NCI-H1105 (cell line): ENCODE measurements around the gene EAPP.
"Not testable (repeated sequence)": the region's sequence is repeated elsewhere in the genome, so short reads cannot be mapped to it uniquely, and the experiment has no call there.

Source experiments
- DNase-seq: peaks from one replicate; lab custom pipeline; 2025; lab: John Stamatoyannopoulos, UW

EAPP gene, protein sequence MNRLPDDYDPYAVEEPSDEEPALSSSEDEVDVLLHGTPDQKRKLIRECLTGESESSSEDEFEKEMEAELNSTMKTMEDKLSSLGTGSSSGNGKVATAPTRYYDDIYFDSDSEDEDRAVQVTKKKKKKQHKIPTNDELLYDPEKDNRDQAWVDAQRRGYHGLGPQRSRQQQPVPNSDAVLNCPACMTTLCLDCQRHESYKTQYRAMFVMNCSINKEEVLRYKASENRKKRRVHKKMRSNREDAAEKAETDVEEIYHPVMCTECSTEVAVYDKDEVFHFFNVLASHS

DNA sequence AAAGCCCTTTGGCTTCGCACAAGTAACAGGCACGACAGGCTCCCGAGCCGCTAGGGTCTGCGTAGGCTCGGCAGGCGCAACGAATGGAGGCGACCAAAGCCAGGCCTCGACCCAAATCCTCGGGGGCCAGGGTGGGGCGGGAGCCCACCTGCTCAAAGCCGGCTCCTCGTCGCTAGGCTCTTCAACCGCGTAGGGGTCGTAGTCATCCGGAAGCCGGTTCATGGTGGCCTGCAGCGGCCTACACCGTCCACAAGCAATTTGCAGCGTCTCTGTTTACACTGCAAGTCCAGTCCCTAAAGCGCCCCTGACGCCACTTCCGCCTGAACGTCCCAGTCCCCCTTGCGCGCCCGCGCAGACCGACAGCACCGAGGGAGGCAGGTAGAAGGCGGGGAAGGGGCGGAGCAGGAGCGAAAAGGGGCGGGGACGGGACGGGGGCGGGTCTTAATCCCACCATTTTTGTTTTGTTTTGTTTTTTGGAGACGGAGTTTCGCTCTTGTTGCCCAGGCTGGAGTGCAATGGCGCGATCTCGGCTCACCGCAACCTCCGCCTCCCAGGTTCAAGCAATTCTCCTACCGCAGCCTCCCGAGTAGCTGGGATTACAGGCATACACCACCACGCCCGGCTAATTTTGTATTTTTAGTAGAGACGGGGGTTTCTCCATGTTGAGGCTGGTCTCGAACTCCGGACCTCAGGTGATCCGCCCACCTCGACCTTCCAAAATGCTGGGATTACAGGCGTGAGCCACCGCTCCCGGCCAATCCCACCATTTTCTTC is at the start of gene EAPP:
Gene EAPP, minus strand, starts transcription at position 295 of the 774 bp plus-strand sequence. Its CDS starts 73 bp downstream, at position 222.
- DNase-seq = no peak

DNA sequence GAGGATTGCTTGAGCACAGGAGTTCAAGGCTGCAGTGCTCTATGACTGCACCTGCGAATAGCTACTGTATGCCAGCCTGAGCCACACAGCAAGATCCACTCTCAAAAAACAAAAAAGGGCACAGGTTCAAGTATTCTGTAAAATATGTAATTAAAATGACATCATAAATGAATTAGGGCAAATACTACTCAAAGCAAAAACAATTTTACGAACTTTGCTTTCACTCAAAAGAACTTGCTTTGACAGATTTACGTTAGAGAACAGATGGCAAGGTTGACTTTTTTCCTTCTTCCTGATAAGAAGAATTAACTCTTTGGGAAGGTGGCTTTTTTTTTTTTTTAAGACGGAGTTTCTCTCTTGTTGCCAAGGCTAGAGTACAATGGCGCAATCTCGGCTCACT is 44.0 kb upstream of the EAPP start:
- no peak for DNase-seq

DNA sequence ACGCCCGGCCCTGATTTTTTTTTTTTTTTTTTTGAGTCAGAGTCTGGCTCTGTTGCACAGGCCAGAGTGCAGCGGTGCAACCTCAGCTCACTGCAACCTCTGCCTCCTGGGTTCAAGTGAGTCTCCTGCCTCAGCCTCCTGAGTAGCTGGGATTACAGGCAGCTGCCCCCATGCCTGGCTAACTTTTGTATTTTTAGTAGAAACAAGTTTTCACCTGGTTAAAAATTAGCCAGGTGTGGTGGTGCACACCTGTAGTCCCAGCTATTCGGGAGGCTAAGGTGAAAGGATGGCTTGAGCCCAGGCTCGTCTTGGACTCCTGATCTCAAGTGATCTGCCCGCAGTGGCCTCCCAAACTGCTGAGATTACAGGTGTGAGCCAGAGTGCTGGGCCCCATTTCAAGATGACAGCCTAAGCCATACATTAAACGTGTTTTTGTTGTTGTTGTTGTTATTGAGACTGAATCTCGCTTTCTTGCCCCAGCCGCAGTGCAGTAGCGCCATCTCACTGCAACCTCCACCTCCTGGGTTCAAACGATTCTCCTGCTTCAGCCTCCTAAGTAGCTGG is 42.7 kb upstream of the EAPP start:
- DNase-seq = no peak

DNA sequence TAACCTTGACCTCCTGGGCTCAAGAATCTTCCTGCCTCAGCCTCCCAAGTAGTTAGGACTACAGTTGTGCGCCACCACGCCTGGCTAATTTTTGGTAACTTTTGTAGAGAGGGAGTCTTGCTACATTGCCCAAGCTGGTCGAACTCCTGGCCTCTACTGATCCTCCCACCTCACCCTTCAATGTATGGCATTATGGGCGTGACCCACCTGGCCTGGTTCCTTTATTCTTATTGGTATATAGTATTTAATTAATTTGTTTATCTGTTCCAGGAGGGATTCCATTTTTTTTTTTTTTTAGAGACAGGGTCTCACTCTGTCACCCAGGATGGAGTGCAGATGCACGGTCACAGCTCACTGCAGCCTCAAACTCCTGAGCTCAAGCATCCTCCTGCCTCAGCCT is 40.9 kb upstream of the EAPP start:
- DNase-seq = no peak

DNA sequence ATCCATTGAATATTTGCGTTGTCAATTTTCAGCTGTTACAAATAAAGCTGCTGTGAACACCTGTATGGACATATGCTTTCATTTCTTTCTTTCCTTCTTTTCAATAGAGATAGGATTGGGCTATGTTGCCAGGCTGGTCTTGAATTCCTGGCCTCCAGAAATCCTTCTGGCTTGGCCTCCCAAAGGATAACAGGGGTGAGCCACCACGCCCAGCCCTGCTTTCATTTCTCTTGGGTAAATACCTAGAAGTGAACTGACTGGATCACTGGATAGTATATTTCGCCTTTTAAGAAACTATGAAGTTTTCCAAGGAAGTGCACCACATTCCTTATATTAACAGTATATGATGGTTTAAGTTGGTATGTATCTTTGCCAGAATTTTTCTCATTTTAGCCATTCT is 32.3 kb upstream of the EAPP start:
- DNase-seq = no peak

DNA sequence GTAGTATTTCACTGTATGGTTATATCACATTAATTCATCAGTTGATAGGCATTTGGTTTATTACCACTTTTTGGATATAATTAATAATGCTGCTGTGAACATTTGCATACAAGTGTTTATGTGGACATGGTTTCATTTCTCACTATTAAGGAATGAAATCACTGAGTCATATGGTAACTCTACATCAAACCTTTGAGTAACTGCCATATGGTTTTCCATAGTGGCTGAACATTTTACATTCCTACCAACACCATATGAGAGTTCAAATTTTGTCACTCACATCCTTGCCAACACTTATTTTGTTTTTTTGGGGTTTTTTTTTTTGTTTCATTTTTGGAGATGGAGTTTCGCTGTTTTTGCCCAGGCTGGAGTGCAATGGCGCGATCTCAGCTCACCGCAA is 30.2 kb upstream of the EAPP start:
- no peak for DNase-seq

DNA sequence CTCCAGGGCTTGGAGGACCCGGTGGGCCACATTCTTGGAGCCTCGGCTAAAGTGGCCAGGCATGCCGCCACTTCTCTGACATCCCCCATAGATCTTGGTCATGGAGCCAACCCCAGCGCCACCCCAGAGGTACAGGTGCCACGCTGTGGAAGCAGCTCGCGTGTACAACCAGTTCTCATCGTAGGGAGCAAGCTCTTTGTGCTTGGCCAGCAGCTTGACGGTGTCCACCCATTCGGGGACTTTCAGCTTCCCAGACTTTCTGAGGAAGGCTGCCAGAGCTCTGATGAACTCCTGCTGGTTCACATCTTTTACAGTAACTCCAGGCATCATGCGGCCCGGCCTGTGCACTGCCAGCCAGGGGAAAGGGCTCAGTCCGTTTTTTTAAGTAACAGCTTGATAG is 29.3 kb upstream of the EAPP start:
- no peak for DNase-seq

DNA sequence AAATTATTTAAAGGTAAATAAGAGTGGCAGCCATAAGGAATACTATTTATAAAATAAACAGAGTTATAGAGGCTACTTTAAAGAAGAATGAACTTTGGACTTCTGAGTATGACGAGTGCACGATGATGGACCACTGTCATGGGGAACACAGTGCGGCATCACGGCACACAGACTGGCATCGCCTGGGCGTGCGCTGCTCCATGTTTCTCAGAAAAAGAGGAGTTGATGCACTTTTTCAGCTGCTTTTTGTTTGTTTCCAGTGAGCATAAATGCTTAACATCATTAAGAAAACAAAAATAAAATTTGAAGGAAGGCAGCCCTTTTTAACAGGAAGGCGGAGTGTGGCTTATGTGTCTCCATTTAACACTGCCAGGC is 23.3 kb upstream of the EAPP start:
- DNase-seq = no peak

DNA sequence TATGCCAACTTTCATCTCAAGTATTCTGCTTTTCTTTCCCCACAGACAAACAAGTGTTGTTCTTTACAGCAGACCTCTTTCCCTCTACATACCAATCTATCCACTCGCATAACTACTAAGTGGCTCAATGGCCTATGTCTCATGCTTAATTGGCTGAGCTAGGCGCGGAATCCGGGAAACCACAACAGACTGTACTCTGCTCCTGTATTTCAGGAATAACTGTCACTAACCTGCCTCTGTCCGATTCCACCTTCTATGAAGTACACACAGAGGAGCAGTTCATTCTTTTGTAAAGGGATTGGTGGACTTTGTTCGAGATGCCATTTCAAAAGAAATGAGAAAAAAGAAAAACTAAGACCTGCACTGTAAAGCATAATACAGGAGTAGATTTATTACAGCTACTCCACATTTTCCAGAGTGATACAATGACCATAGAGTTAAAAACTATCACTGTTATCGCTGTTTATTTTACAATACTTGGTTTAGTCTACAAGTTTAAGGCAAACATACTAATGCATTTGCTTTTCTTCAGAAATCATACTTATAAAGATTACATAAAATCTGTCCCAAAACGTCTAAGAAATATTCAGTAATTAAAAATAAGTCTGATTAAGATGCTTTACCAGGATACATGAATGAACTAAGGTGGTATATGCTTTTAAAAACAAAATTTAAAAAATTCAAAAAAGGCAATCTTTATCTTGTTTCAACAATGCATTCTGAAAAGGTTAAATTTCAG is 22.7 kb upstream of the EAPP start:
- DNase-seq = not testable (repeated sequence)

DNA sequence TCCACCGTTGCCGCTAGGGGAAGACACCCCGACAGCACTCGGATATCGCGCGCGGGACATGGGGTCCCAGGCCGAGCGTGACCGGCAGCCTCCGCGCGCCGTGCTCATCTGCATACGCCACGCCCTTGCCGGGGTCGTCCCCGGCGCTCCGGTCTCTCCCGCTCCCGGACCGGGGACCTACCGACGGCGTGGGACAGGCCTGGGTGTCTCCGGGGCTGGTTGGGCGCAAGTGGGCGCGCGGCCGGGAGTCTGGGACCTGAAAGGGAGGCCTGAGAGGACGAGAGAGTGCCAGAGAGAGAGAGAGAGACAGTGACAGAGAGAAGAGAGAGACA is 17.0 kb upstream of the EAPP start:
- DNase-seq = not testable (repeated sequence)

DNA sequence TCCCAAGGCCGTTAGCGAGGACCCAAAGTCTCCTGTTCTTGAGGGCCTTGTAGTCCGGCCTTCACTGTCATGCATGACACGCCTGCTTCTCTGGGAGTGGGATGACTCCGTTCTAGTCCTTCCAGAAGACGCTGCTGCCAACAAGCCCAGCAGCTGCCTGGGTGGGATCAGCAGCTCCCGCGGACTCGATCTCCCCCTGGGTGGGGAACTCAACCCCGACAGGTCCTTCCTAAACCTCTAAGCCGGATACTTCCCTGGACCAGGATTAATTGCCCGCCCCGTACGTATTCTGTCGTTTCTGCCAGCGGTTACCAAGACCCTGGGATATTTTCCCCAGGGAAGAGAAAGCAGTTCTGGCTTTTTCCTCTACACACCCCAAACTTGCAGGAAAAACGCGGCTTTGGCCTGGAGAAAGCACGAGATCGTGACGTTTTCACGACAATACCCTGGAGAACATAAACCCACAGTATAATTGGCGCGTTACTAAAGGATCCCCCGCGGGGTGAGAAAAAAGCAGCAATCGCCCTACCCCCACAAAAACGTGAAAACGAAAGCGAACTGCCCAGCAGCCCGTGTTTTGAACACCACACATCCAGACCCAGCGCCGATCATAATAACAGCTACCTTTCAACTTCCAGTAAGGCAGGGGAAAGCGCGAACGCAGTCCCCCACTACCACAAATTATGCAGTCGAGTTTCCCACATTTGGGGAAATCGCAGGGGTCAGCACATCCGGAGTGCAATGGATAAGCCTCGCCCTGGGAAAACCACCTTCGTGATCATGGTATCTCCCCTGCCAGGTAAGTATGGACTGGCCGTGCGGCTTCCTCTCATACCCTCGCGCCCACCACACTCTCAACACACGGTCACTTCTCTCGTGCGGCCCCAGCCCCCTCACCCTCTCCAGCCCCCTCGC is 16.3 kb upstream of the EAPP start:
- not testable (repeated sequence) for DNase-seq

DNA sequence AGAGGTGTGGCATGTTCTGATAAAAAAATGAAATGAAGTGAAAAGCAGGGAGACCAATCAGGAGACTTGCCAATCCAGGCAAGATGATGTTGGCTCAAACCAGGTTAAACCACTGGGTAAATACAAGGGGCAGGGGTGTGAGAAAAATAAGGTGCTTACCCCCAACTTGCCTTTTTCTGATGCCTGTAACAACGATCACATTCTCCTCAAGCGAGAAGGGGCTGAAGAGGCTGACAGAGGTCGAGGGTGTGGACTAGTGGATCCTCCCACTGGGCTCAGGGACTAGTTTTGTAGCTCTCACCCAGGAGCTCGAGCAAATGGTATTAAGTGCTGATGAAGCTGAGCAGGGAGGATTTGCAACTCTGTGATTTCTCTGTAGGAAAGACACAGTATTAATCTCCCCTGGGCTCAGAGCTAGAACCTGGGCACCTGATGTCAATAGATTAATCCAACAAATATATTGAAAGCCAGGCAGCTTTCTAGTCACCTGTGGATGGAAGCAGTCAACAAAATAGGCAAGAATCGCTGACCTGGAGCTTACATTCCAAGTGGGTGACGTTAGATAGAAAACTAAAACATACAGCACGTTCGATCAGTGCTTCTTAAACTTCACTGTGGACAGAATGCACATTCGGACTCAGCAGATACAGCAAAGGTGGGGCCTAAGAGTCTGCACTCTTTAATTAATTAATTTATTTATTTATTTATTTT is 15.2 kb upstream of the EAPP start:
- DNase-seq = no peak

DNA sequence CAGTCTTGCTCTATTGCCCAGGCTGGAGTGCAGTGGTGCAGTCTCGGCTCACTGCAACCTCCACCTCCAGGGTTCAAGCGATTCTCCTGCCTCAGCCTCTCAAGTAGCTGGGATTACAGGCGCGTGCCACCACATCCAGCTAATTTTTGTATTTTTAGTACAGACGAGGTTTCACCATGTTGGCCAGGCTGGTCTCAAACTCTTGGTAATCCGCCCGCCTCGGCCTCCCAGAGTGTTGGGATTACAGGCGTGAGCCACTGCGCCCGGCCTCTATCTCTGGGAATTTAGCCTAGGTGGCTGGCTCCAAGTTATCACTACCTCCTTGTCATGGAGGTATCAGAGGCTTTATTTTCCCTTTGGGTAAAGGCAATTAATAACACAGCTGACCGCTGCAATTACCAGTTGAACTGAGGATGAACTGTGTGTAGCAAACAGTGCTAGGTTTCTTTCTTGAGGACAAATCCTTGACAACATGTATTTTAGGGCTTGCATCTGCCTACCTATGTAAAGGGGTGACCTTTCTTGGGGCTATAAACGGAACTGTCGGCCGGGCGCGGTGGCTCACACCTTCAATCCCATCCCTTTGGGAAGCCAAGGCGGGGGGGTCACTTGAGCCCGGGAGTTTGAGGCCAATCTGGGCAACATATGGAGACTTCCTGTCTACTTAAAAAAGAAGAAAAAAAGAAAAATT is 9.9 kb upstream of the EAPP start:
- not testable (repeated sequence) for DNase-seq

DNA sequence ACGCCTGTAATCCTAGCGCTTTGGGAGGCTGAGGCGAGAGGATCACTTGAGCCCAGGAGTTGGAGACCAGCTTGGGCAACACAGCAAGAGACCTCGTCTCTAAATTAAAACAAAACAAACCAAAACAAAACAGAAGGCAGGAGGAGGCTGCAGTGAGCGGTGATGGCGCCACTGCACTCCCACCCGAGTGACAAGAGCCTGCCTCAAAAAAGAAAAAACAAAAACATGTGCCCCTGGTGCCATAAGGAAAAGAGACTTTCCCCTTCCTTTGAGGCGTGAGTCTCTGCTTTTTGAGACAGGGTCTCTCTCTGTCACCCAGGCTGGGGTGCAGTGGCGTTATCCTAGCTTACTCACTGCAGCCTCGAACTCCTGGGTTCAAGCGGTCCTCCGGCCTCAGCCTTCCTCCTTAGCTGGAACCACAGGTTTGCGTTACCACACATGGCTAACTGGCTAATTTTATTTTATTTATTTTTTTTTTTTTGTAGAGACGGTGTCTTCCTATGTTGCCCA is 9.0 kb upstream of the EAPP start:
- no peak for DNase-seq

DNA sequence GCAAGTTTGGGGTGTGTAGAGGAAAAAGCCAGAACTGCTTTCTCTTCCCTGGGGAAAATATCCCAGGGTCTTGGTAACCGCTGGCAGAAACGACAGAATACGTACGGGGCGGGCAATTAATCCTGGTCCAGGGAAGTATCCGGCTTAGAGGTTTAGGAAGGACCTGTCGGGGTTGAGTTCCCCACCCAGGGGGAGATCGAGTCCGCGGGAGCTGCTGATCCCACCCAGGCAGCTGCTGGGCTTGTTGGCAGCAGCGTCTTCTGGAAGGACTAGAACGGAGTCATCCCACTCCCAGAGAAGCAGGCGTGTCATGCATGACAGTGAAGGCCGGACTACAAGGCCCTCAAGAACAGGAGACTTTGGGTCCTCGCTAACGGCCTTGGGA is 7.6 kb upstream of the EAPP start:
- not testable (repeated sequence) for DNase-seq

DNA sequence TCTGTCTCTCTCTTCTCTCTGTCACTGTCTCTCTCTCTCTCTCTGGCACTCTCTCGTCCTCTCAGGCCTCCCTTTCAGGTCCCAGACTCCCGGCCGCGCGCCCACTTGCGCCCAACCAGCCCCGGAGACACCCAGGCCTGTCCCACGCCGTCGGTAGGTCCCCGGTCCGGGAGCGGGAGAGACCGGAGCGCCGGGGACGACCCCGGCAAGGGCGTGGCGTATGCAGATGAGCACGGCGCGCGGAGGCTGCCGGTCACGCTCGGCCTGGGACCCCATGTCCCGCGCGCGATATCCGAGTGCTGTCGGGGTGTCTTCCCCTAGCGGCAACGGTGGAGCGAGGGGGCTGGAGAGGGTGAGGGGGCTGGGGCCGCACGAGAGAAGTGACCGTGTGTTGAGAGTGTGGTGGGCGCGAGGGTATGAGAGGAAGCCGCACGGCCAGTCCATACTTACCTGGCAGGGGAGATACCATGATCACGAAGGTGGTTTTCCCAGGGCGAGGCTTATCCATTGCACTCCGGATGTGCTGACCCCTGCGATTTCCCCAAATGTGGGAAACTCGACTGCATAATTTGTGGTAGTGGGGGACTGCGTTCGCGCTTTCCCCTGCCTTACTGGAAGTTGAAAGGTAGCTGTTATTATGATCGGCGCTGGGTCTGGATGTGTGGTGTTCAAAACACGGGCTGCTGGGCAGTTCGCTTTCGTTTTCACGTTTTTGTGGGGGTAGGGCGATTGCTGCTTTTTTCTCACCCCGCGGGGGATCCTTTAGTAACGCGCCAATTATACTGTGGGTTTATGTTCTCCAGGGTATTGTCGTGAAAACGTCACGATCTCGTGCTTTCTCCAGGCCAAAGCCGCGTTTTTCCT is 7.0 kb upstream of the EAPP start:
- DNase-seq = not testable (repeated sequence)

DNA sequence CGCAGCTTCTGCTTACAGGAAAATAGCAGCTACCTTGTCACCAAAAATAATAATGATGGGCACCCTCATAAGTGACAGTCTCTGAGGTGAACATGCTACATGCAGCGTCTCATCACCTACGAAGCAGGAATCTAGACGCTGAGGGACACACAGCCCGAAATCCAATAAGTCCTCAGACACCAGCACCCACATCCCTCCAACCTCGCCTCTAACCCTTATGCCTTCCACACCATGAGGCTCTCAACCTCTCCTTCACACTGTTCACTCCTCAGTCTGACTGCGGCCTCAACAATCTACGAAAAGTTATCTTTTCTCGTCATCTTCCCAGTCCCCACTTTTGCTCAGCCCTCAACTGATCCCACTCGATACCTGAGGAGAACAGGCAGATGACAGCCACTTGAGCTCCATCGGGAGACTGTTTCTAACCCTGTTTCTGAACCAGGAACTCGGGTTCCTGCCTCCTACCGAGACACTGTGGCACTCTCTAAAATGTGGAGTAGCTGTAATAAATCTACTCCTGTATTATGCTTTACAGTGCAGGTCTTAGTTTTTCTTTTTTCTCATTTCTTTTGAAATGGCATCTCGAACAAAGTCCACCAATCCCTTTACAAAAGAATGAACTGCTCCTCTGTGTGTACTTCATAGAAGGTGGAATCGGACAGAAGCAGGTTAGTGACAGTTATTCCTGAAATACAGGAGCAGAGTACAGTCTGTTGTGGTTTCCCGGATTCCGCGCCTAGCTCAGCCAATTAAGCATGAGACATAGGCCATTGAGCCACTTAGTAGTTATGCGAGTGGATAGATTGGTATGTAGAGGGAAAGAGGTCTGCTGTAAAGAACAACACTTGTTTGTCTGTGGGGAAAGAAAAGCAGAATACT is 919 bp upstream of the EAPP start:
- not testable (repeated sequence) for DNase-seq

DNA sequence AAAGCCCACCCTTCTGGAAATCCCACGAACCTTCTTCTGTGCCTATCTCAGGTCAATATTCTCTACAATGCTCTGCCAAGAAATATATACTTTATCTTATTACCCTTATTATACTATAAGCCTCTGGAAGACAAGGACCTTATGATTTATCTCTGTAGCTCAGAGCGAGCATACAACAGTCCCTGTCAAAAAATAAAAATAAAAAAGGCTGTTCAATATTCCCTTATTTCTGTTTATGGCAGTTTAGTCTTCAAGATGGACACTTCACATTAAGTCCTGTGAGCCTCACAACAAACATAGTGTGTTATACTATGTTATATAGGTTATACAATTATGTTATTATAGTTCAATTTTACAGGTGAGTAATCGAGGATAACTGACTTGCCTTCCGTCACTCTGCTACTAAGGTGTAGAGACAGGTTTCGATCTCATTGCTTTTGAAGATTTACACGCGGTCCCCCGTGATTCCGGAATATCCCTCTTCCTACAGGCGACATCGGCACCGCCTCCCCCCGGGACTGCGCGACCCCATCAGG is 562 bp downstream of the EAPP start:
- DNase-seq = no peak
